A172 (cell line): ENCODE measurements around the gene ASIC3. TPM values are rescaled to one million over a fixed set of nuclear protein-coding genes. Genes with fewer than 3 reads are reported as not detected.
"Not testable (repeated sequence)": the region's sequence is repeated elsewhere in the genome, so short reads cannot be mapped to it uniquely, and the experiment has no call there.

Source experiments
- DNase-seq: peaks from one replicate; pipeline ENCODE4 v3.0.0-alpha.2; 2015; ENCODE audit warnings: low spot score
- total RNA-seq: library from RNA; depleted of rRNA; stranded (reverse); fragments of >200 nt; shearing (Covaris generic); gene quantifications from 2 replicates; pipeline ENCODE4 v1.2.3, GENCODE V29; 2014

Gene ASIC3
- total RNA-seq, 1 experiment from 2014 or later: 0.53 TPM

- no peak for DNase-seq
These were observed 15.1 kb upstream of the ASIC3 start for GRCh38 chr7:151032936-151033863.

GRCh38 chr7:151033864-151034249 is 14.5 kb upstream of the ASIC3 start:
- no peak for DNase-seq

GRCh38 chr7:151034312-151035025 is 13.9 kb upstream of the ASIC3 start:
- DNase-seq: no peak

- no peak for DNase-seq
These were observed 13.2 kb upstream of the ASIC3 start for GRCh38 chr7:151035026-151035717.

GRCh38 chr7:151035902-151036301 is 12.4 kb upstream of the ASIC3 start:
- DNase-seq: no peak

GRCh38 chr7:151038951-151039849 is 9.1 kb upstream of the ASIC3 start:
- peak; percentile 99 for DNase-seq

GRCh38 chr7:151039850-151040548 is 8.3 kb upstream of the ASIC3 start:
- DNase-seq: no peak

- no peak for DNase-seq
These were observed 7.5 kb upstream of the ASIC3 start for GRCh38 chr7:151040616-151041375.

- DNase-seq: not testable (repeated sequence)
These were observed 4.9 kb upstream of the ASIC3 start for GRCh38 chr7:151043449-151043848.

- DNase-seq: no peak
These were observed 4.4 kb upstream of the ASIC3 start for GRCh38 chr7:151043959-151044358.

- DNase-seq: no peak
These were observed 3.1 kb upstream of the ASIC3 start for GRCh38 chr7:151045262-151045661.

- DNase-seq: no peak
These were observed 2.4 kb upstream of the ASIC3 start for GRCh38 chr7:151045967-151046366.

- DNase-seq: peak; percentile 87
These were observed 1.4 kb upstream of the ASIC3 start for GRCh38 chr7:151046603-151047573.

- DNase-seq: no peak
These were observed 656 bp downstream of the ASIC3 start for GRCh38 chr7:151048911-151049463.

- no peak for DNase-seq
These were observed 2.8 kb downstream of the ASIC3 start for GRCh38 chr7:151051108-151051507.

- DNase-seq: no peak
These were observed 4.8 kb downstream of the ASIC3 start for GRCh38 chr7:151053096-151053495.

GRCh38 chr7:151053751-151054150 is 5.4 kb downstream of the ASIC3 start:
- DNase-seq: no peak

- DNase-seq: no peak
These were observed 7.9 kb downstream of the ASIC3 start for GRCh38 chr7:151056283-151056665.
